ENCODE data around the gene SNAPC4. TPM values are rescaled to one million over a fixed set of nuclear protein-coding genes. Genes with fewer than 3 reads are reported as not detected.

The SNAPC4 gene
- total RNA-seq, 1 experiment from 2014 or later, result 29.7 TPM

DNA sequence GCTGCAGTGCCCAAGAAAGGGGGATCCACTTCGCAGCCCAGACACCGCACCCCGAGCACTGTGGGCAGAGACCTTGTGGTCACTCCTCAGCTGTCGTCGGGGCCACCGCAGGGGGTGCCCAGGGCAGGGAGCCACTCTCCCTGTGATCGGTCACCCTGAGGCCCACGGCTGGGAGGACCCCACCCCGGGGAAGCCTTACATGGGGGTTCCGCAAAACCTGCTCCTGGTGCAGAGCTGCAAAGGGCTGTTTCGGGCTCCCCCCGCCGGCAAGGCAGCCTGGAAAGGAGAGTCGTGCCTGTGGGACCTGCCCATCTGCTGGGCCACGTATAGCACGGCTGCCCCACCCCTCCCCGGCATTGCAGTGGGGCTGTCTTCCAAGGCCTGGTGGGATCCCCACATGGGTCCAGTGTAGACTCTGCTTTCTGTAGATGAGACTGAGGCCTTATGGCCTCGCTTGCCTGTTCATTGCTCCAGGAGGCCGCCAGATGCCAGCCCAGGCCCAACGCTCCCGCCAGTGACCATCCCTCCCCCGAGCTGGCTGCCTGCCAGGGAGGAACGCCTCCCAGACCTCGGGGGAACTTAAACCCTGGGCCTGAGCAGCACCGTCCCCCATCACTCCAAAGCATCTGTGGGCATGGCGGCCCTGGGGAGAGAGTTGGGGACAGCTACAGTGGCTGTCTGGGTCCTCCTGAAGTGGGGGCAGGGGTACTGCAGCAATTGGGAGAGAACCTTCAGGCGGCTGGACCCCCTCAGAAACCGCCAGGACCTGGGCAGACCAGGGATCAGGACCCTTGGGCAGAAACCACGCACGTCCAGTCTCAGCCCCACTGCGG is 34.8 kb downstream of the SNAPC4 start:
- Mint-ChIP-seq H3K9me3 (no peaks in the 10 kb centered on the region), H3K36me3 (ENCODE audit: insufficient read depth in 1 of 3, low read depth in 3 of 3) (peaks cover 0 to 10% (median 0%) of the 10 kb centered on the region in 3 experiments; a peak in 3 of 7 replicates), H3K4me3 (peak overlapping the region in 1 of 2 experiments; percentile 40; a peak in 2 of 5 replicates), H3K27me3 (ENCODE audit: low read depth) (peaks cover 1% of the 10 kb centered on the region; the same call in 1 of the 2 replicates), H3K4me1 (peaks cover 3 to 5% of the 10 kb centered on the region in 2 experiments; a peak in 1 of 4 replicates), H3K27ac (no peak overlapping the region)
- no peak overlapping the region for H3K56ac ChIP-seq (ENCODE audit: insufficient read length, low read depth, low read length)
- no peaks in the 10 kb centered on the region for H3K9me3 ChIP-seq (ENCODE audit: control insufficient read depth, low read depth, low read length)
- no peaks in the 10 kb centered on the region for H3K79me1 ChIP-seq (ENCODE audit: insufficient read depth, low read depth, low read length, poor library complexity, severe bottlenecking)
- no peak overlapping the region for H4K91ac ChIP-seq (ENCODE audit: insufficient read length, low read depth, low read length)
- no peak overlapping the region for H3K23ac ChIP-seq (ENCODE audit: insufficient read length, low read depth, low read length)
- no peak overlapping the region for H2AFZ ChIP-seq (ENCODE audit: low read length)
- no peak overlapping the region for H2AK5ac ChIP-seq (ENCODE audit: insufficient read length, low read length)
- no CpG with 5 or more reads among the region's 31 CpGs for WGBS (ENCODE audit: extremely low coverage, insufficient read length, low lambda C conversion rate)
- H3K79me2 ChIP-seq (ENCODE audit: insufficient read depth, low read length), result no peaks in the 10 kb centered on the region
- H3K27ac ChIP-seq (ENCODE audit: insufficient read length, low read depth, low read length), result no peak overlapping the region
- no peaks in the 10 kb centered on the region for H3K4me1 ChIP-seq (ENCODE audit: insufficient read depth, low read length)
- TF ChIP-seq CTCF (conservative IDR thresholded peaks at IDR 0.05), result no peak
- H3K4ac ChIP-seq (ENCODE audit: low read depth, low read length), result no peak overlapping the region
- H2BK120ac ChIP-seq (ENCODE audit: low read depth, low read length, poor library complexity, severe bottlenecking), result no peak overlapping the region
- no peaks in the 10 kb centered on the region for H3K27me3 ChIP-seq (ENCODE audit: insufficient read depth, low read length)
- H2BK12ac ChIP-seq (ENCODE audit: insufficient read length, low read depth, low read length), result no peak overlapping the region
- H2BK5ac ChIP-seq (ENCODE audit: insufficient read length, low read length), result no peak overlapping the region
- no peak overlapping the region for H4K8ac ChIP-seq (replicated peaks; ENCODE audit: insufficient read length, low read depth, low read length)
- no peak overlapping the region; the same call in 1 of the 2 replicates for H3K14ac ChIP-seq (ENCODE audit: insufficient read depth, low read length)
- no peak overlapping the region for H4K5ac ChIP-seq (ENCODE audit: insufficient read length, low read depth, low read length)
- H2BK20ac ChIP-seq (ENCODE audit: low read depth, low read length, poor library complexity, severe bottlenecking), result no peak overlapping the region
- no peak overlapping the region for H3K9ac ChIP-seq (ENCODE audit: extremely low read depth, insufficient read length, low read length)
- H2BK15ac ChIP-seq (ENCODE audit: low read depth, low read length), result no peak overlapping the region
- no peak overlapping the region for H3K4me2 ChIP-seq (ENCODE audit: insufficient read depth, insufficient read length, low read length)
- DNase-seq, result no peak
- no peak overlapping the region for H3T11ph ChIP-seq (ENCODE audit: low read length)
- H4K20me1 ChIP-seq (ENCODE audit: control insufficient read depth, insufficient read depth, insufficient read length), result no peaks in the 10 kb centered on the region
- H3K18ac ChIP-seq (ENCODE audit: insufficient read length, low read depth, low read length), result no peak overlapping the region
- no peaks in the 10 kb centered on the region for H3K23me2 ChIP-seq (ENCODE audit: insufficient read length, low read depth, low read length, poor library complexity, severe bottlenecking)
